Activated naive CD4-positive, alpha-beta T cell treated with Interleukin-2 at 50 U/mL for 16 hours (primary cell): ENCODE data around the gene SLC25A29.
"Not testable (repeated sequence)": the region's sequence is repeated elsewhere in the genome, so short reads cannot be mapped to it uniquely, and the experiment has no call there.

ENCODE experiments used
- DNase-seq: peaks from one replicate; pipeline ENCODE4 v3.0.0-alpha.2; 2020

SLC25A29 gene

GRCh38 chr14:100309028-100309737 lies 2.9 kb upstream of the SLC25A29 start:
- no peak for DNase-seq

GRCh38 chr14:100308427-100308792 lies 2.2 kb upstream of the SLC25A29 start:
- not testable (repeated sequence) for DNase-seq

- DNase-seq: no peak
These were observed 1.7 kb upstream of the SLC25A29 start for GRCh38 chr14:100307766-100308426.

- DNase-seq: no peak
These were observed 938 bp upstream of the SLC25A29 start for GRCh38 chr14:100306998-100307765.

GRCh38 chr14:100305324-100306100 lies 732 bp downstream of the SLC25A29 start:
- peak; percentile 25 for DNase-seq

GRCh38 chr14:100304825-100305323 lies 1.4 kb downstream of the SLC25A29 start:
- DNase-seq: no peak

- DNase-seq: no peak
These were observed 2.3 kb downstream of the SLC25A29 start for GRCh38 chr14:100303925-100304324.

- no peak for DNase-seq
These were observed 3.1 kb downstream of the SLC25A29 start for GRCh38 chr14:100303179-100303578.

- no peak for DNase-seq
These were observed 3.6 kb downstream of the SLC25A29 start for GRCh38 chr14:100302616-100303015.

GRCh38 chr14:100299238-100299560 lies 7.0 kb downstream of the SLC25A29 start:
- DNase-seq: no peak

GRCh38 chr14:100298551-100299237 lies 7.5 kb downstream of the SLC25A29 start:
- no peak for DNase-seq

GRCh38 chr14:100297320-100298300 lies 8.6 kb downstream of the SLC25A29 start:
- no peak for DNase-seq

- DNase-seq: not testable (repeated sequence)
These were observed 9.5 kb downstream of the SLC25A29 start for GRCh38 chr14:100296729-100297128.

- no peak for DNase-seq
These were observed 10.1 kb downstream of the SLC25A29 start for GRCh38 chr14:100296106-100296651.

- no peak for DNase-seq
These were observed 10.7 kb downstream of the SLC25A29 start for GRCh38 chr14:100295376-100296105.

GRCh38 chr14:100294963-100295330 lies 11.3 kb downstream of the SLC25A29 start:
- no peak for DNase-seq

GRCh38 chr14:100294213-100294962 lies 11.9 kb downstream of the SLC25A29 start:
- DNase-seq: no peak

- DNase-seq: no peak
These were observed 12.6 kb downstream of the SLC25A29 start for GRCh38 chr14:100293497-100294212.
